ENCODE data around the gene SPSB3. TPM values are rescaled to one million over a fixed set of nuclear protein-coding genes. Genes with fewer than 3 reads are reported as not detected.

Gene SPSB3
- total RNA-seq, 3 donors from 2014 or later: 39.7 to 56.5 (median 52.2) TPM

GRCh38 chr16:1786242-1787055 is 4.1 kb upstream of the SPSB3 start:
- H3K4me3 ChIP-seq: no peak overlapping the region
- DNase-seq: peak in 1 of 3 donors; percentile 30
- peaks cover 4% of the 10 kb centered on the region for H3K36me3 ChIP-seq (ENCODE audit: low read depth)
- intact Hi-C loops (cut with DNase I, micrococcal nuclease): no loop called here
- no peak for TF ChIP-seq CTCF (IDR thresholded peaks at IDR 0.05)
- peaks cover 11% of the 10 kb centered on the region for H3K4me1 ChIP-seq (ENCODE audit: low read depth)
- no peak for ATAC-seq
- H3K9me3 ChIP-seq: no peaks in the 10 kb centered on the region

- TF ChIP-seq CTCF (IDR thresholded peaks at IDR 0.05): no peak
- Histone ChIP-seq H3K9me3 (no peaks in the 10 kb centered on the region), H3K4me1 (ENCODE audit: low read depth) (peaks cover 17% of the 10 kb centered on the region), H3K4me3 (no peak overlapping the region), H3K36me3 (ENCODE audit: low read depth) (peaks cover 4% of the 10 kb centered on the region)
- DNase-seq (peak in 1 of 3 donors; percentile 50), ATAC-seq (no peak)
- intact Hi-C loops (cut with DNase I, micrococcal nuclease): no loop called here
Measured at GRCh38 chr16:1785846-1786170, 3.4 kb upstream of the SPSB3 start.

GRCh38 chr16:1784977-1785845 is 2.8 kb upstream of the SPSB3 start:
- H3K4me1 ChIP-seq (ENCODE audit: low read depth): peaks cover 17% of the 10 kb centered on the region
- ATAC-seq: no peak
- TF ChIP-seq CTCF (IDR thresholded peaks at IDR 0.05): no peak
- no peaks in the 10 kb centered on the region for H3K9me3 ChIP-seq
- H3K36me3 ChIP-seq (ENCODE audit: low read depth): peaks cover 4% of the 10 kb centered on the region
- peak in 1 of 3 donors; percentile 20 for DNase-seq
- H3K4me3 ChIP-seq: no peak overlapping the region
- intact Hi-C loops (cut with DNase I, micrococcal nuclease): no loop called here

GRCh38 chr16:1781758-1782407 is 488 bp downstream of the SPSB3 start:
- ATAC-seq (peak; percentile 50), DNase-seq (peak in 1 of 3 donors; percentile 63)
- intact Hi-C loops (cut with DNase I, micrococcal nuclease): no loop called here
- TF ChIP-seq CTCF (IDR thresholded peaks at IDR 0.05): peak; percentile 10
- Histone ChIP-seq H3K9me3 (no peaks in the 10 kb centered on the region), H3K36me3 (ENCODE audit: low read depth) (peaks cover 9% of the 10 kb centered on the region), H3K4me1 (ENCODE audit: low read depth) (peaks cover 17% of the 10 kb centered on the region), H3K4me3 (peak overlapping the region; percentile 69)

- Histone ChIP-seq H3K36me3 (ENCODE audit: low read depth) (peaks cover 9% of the 10 kb centered on the region), H3K4me3 (peak overlapping the region; percentile 69), H3K9me3 (no peaks in the 10 kb centered on the region), H3K4me1 (ENCODE audit: low read depth) (peaks cover 17% of the 10 kb centered on the region)
- TF ChIP-seq CTCF (IDR thresholded peaks at IDR 0.05): no peak
- peak in 1 of 3 donors; percentile 36 for DNase-seq
- no peak for ATAC-seq
- intact Hi-C loops (cut with DNase I, micrococcal nuclease): no loop called here
Measured at GRCh38 chr16:1781254-1781653, 1.1 kb downstream of the SPSB3 start.

Measured in mucosa of descending colon (tissue), 3 donors.